Occipital lobe (tissue), 2 donors: ENCODE results near the gene THEMIS2. TPM values are rescaled to one million over a fixed set of nuclear protein-coding genes. Genes with fewer than 3 reads are reported as not detected.
"Not testable (repeated sequence)": the region's sequence is repeated elsewhere in the genome, so short reads cannot be mapped to it uniquely, and the experiment has no call there.

ENCODE experiments used
- DNase-seq: peaks from one replicate; lab custom pipeline; 2025; lab: John Stamatoyannopoulos, UW
- total RNA-seq: library from RNA; depleted of rRNA; stranded (reverse); fragments of >200 nt; gene quantifications from one replicate; pipeline ENCODE4 v1.2.3, GENCODE V29; 2014

Gene THEMIS2
- total RNA-seq, 1 donor from 2014 or later: 3.4 TPM

GRCh38 chr1:27862671-27863537 lies 9.4 kb upstream of the THEMIS2 start:
- no peak for DNase-seq

- no peak for DNase-seq
Measured at GRCh38 chr1:27863538-27863915, 8.8 kb upstream of the THEMIS2 start.

GRCh38 chr1:27864264-27864895 lies 8.0 kb upstream of the THEMIS2 start:
- no peak for DNase-seq

GRCh38 chr1:27865821-27866220 lies 6.5 kb upstream of the THEMIS2 start:
- no peak for DNase-seq

- DNase-seq: no peak
Measured at GRCh38 chr1:27868556-27868931, 3.8 kb upstream of the THEMIS2 start.

- DNase-seq: no peak
Measured at GRCh38 chr1:27868932-27869718, 3.2 kb upstream of the THEMIS2 start.

GRCh38 chr1:27869719-27870085 lies 2.6 kb upstream of the THEMIS2 start:
- DNase-seq: no peak

GRCh38 chr1:27871076-27871475 lies 1.3 kb upstream of the THEMIS2 start:
- not testable (repeated sequence) for DNase-seq

- no peak for DNase-seq
Measured at GRCh38 chr1:27872802-27873551, 633 bp downstream of the THEMIS2 start.

- no peak for DNase-seq
Measured at GRCh38 chr1:27873671-27874384, 1.5 kb downstream of the THEMIS2 start.

GRCh38 chr1:27876341-27877114 lies 4.2 kb downstream of the THEMIS2 start:
- no peak for DNase-seq

GRCh38 chr1:27877115-27877416 lies 4.7 kb downstream of the THEMIS2 start:
- no peak for DNase-seq

- DNase-seq: no peak
Measured at GRCh38 chr1:27878039-27878438, 5.7 kb downstream of the THEMIS2 start.

GRCh38 chr1:27878787-27879335 lies 6.5 kb downstream of the THEMIS2 start:
- DNase-seq: no peak

- no peak for DNase-seq
Measured at GRCh38 chr1:27879374-27880082, 7.2 kb downstream of the THEMIS2 start.

- DNase-seq: no peak
Measured at GRCh38 chr1:27882543-27882903, 10.2 kb downstream of the THEMIS2 start.

GRCh38 chr1:27883536-27883935 lies 11.2 kb downstream of the THEMIS2 start:
- DNase-seq: no peak

- DNase-seq: no peak
Measured at GRCh38 chr1:27884006-27884954, 11.9 kb downstream of the THEMIS2 start.
